DND-41 (cell line): ENCODE results near the gene CFAP77.

Experiments
- ATAC-seq: fragments of 200-7000 bp; cut with Tn5 transposase; 3 replicates; pipeline ENCODE4 v1.9.1; 2021; ENCODE audit warnings: low read depth; ENCODE audit not compliant: insufficient read depth
- DNase-seq: peaks from one replicate; pipeline ENCODE4 v3.0.0-alpha.2; 2020
- H2AFZ ChIP-seq: 2 replicates; pipeline ENCODE4 v1.6.0; 2012; ENCODE audit warnings: low read depth, low read length
- H3K27ac ChIP-seq: 2 replicates; pipeline ENCODE4 v1.5.1; 2012; ENCODE audit warnings: low read length, inconsistent platforms
- H3K27me3 ChIP-seq: fragments of 200-600 bp; sonication (generic); 2 replicates; pipeline ENCODE4 v1.6.0; 2012; ENCODE audit warnings: low read length, mild to moderate bottlenecking, inconsistent platforms; ENCODE audit not compliant: insufficient read depth, poor library complexity
- H3K36me3 ChIP-seq: 2 replicates; pipeline ENCODE4 v1.5.1; 2012; ENCODE audit warnings: low read length, inconsistent platforms; ENCODE audit not compliant: insufficient read depth
- H3K4me1 ChIP-seq: 2 replicates; pipeline ENCODE4 v1.5.1; 2012; ENCODE audit warnings: mild to moderate bottlenecking, low read length; ENCODE audit not compliant: insufficient read depth
- H3K4me2 ChIP-seq: 2 replicates; pipeline ENCODE4 v1.6.0; 2012; ENCODE audit warnings: mild to moderate bottlenecking, moderate library complexity, low read length, inconsistent platforms; ENCODE audit not compliant: insufficient read depth
- H3K4me3 ChIP-seq, 2 experiments: fragments of 200-600 bp in 1 of 2; shearing (Covaris generic) in 1 of 2; 2 replicates each; pipeline ENCODE4 v1.5.1; 2012 to 2016; ENCODE audit warnings: inconsistent platforms in 2 of 2, low read length in 2 of 2, mild to moderate bottlenecking in 2 of 2, low read depth in 1 of 2, moderate library complexity in 1 of 2
- H3K79me2 ChIP-seq: 2 replicates; pipeline ENCODE4 v1.6.0; 2012; ENCODE audit warnings: low read length, inconsistent platforms; ENCODE audit not compliant: insufficient read depth
- H3K9ac ChIP-seq: 2 replicates; pipeline ENCODE4 v1.6.0; 2012; ENCODE audit warnings: low read depth, mild to moderate bottlenecking, inconsistent platforms, low read length, moderate library complexity
- H3K9me3 ChIP-seq: 2 replicates; pipeline ENCODE4 v1.5.1; 2012; ENCODE audit warnings: low read length, moderate library complexity, mild to moderate bottlenecking, inconsistent platforms; ENCODE audit not compliant: insufficient read depth, severe bottlenecking
- H4K20me1 ChIP-seq: 2 replicates; pipeline ENCODE4 v1.6.0; 2012; ENCODE audit warnings: low read length; ENCODE audit not compliant: insufficient read depth
- EZH2 ChIP-seq: IDR thresholded peaks from 3 replicates; pipeline ENCODE4 v1.6.1; 2012; ENCODE audit warnings: borderline replicate concordance, low read depth, mild to moderate bottlenecking, moderate library complexity, low read length, inconsistent platforms; ENCODE audit not compliant: severe bottlenecking
- TF ChIP-seq, protein P1 (sequence below): IDR thresholded peaks from 2 replicates; pipeline ENCODE4 v1.5.1; 2012; ENCODE audit warnings: borderline replicate concordance, low read length, moderate library complexity, mild to moderate bottlenecking; ENCODE audit not compliant: poor library complexity, severe bottlenecking; ENCODE audit errors: extremely low read depth

The CFAP77 gene

DNA sequence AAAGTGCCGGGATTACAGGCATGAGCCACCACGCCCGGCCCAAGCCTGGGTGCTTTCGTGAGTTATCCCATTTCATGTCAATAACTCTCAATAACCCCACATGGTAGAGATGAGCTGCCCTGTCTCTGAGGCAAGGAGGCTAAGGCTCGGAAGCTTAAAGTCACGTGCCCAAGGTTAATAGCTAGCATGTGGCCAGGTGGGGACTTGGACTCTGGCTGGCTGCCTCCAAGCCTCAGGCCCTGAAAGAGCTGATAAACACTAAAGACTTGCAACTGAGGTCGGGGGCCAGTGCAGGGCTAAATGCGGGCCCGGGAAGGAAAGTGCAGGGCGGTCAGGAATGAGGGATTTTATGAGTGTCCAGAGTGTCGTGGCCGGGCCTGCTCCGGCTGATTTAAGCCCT, 141.5 kb downstream of the CFAP77 start:
- Histone ChIP-seq H3K27ac (no peak overlapping the region), H3K4me3 (no peak overlapping the region), H3K79me2 (no peaks in the 10 kb centered on the region), H4K20me1 (0 out of 2 replicates have a peak, but pooled peaks cover 5% of the 10 kb centered on the region), H3K4me2 (no peak overlapping the region), H3K27me3 (no peaks in the 10 kb centered on the region), H3K36me3 (no peaks in the 10 kb centered on the region), H3K9ac (no peak overlapping the region), H3K4me1 (no peaks in the 10 kb centered on the region), H2AFZ (no peak overlapping the region), H3K9me3 (no peaks in the 10 kb centered on the region)
- no peak for TF ChIP-seq EZH2
- TF ChIP-seq, protein P1, sequence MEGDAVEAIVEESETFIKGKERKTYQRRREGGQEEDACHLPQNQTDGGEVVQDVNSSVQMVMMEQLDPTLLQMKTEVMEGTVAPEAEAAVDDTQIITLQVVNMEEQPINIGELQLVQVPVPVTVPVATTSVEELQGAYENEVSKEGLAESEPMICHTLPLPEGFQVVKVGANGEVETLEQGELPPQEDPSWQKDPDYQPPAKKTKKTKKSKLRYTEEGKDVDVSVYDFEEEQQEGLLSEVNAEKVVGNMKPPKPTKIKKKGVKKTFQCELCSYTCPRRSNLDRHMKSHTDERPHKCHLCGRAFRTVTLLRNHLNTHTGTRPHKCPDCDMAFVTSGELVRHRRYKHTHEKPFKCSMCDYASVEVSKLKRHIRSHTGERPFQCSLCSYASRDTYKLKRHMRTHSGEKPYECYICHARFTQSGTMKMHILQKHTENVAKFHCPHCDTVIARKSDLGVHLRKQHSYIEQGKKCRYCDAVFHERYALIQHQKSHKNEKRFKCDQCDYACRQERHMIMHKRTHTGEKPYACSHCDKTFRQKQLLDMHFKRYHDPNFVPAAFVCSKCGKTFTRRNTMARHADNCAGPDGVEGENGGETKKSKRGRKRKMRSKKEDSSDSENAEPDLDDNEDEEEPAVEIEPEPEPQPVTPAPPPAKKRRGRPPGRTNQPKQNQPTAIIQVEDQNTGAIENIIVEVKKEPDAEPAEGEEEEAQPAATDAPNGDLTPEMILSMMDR, result no peak
- DNase-seq (no peak), ATAC-seq (no peak)

DNA sequence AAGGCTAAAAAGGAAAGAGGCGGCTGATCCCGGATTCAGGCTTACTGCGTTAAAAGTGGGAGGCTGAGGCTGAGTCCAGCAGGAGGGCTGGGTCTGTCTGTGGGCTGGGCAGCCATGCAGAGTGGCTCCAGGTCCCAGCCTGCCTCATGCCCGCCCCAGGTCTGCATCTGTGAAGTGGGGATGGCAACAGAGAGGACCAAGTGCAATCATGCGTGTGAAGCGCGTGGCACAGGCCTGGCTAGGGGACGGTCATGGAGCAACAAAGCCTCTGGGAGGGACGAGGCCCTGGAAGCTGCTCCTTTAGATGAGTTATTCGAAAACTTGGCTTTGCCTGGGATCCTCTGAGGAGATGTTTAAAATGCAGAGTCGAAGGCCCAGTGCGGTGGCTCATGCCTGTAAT, 142.0 kb downstream of the CFAP77 start:
- no peaks in the 10 kb centered on the region for H3K79me2 ChIP-seq
- no peak overlapping the region for H3K4me2 ChIP-seq
- H2AFZ ChIP-seq, result no peak overlapping the region
- ATAC-seq (no peak), DNase-seq (no peak)
- no peaks in the 10 kb centered on the region for H3K36me3 ChIP-seq
- H3K9ac ChIP-seq, result no peak overlapping the region
- H3K9me3 ChIP-seq, result no peaks in the 10 kb centered on the region
- TF ChIP-seq, protein P1, result no peak
- no peak for TF ChIP-seq EZH2
- H4K20me1 ChIP-seq, result 0 out of 2 replicates have a peak, but pooled peaks cover 5% of the 10 kb centered on the region
- no peak overlapping the region for H3K27ac ChIP-seq
- H3K4me3 ChIP-seq, result no peak overlapping the region
- no peaks in the 10 kb centered on the region for H3K4me1 ChIP-seq
- no peaks in the 10 kb centered on the region for H3K27me3 ChIP-seq

DNA sequence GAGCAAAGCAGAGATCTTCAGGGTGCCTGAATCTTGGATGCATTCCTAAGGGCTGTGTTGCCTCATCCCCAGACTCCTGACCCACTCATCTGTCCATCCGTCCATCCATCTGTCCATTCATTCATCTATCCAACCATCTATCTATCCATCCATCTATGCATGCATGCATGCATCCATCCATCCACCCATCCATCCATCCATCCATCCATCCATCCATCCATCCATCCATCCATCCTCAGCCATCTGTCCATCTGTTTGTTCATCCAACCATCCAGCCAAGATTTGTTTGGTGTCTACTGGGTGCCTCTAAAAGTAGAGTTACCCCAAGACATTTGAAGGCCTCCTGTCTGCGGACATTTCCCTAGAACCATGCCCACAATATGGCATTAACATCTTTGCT, 144.7 kb downstream of the CFAP77 start:
- no peaks in the 10 kb centered on the region for H3K36me3 ChIP-seq
- H3K9ac ChIP-seq, result no peak overlapping the region
- H3K4me1 ChIP-seq, result no peaks in the 10 kb centered on the region
- H3K4me2 ChIP-seq, result no peak overlapping the region
- no peak overlapping the region for H2AFZ ChIP-seq
- H4K20me1 ChIP-seq, result no peaks in the 10 kb centered on the region
- no peak for DNase-seq
- H3K79me2 ChIP-seq, result no peaks in the 10 kb centered on the region
- no peak overlapping the region for H3K27ac ChIP-seq
- ATAC-seq, result no peak
- TF ChIP-seq, protein P1, result no peak
- no peak for TF ChIP-seq EZH2
- no peaks in the 10 kb centered on the region for H3K27me3 ChIP-seq
- H3K4me3 ChIP-seq, result no peak overlapping the region
- no peaks in the 10 kb centered on the region for H3K9me3 ChIP-seq

DNA sequence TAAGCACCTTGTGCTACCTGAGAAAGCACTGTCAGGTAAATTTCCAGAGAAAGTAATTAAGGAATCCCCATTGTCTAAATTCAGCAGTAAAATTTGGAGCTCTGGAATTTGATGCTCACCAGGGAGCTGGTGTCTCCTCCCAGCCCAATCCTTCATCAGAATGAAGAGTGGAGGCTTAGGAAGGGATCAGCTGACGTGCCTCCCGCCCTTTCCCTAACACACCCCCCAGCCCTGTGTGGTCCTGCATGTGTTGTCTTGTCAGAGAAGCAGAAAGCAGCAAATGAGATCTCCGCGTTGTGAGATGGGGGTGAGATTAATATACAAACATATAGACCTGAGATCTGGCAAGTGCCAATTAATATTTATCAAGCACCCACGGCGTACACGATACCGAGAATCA, 145.5 kb downstream of the CFAP77 start:
- Histone ChIP-seq H3K4me1 (no peaks in the 10 kb centered on the region), H3K9ac (no peak overlapping the region), H2AFZ (no peak overlapping the region), H4K20me1 (no peaks in the 10 kb centered on the region), H3K4me3 (no peak overlapping the region), H3K36me3 (no peaks in the 10 kb centered on the region), H3K27me3 (no peaks in the 10 kb centered on the region), H3K4me2 (no peak overlapping the region), H3K27ac (no peak overlapping the region), H3K79me2 (no peaks in the 10 kb centered on the region), H3K9me3 (no peaks in the 10 kb centered on the region)
- no peak for ATAC-seq
- no peak for DNase-seq
- TF ChIP-seq, protein P1, result no peak
- no peak for TF ChIP-seq EZH2
